ENCODE results near the gene ZNF217. TPM values are rescaled to one million over a fixed set of nuclear protein-coding genes. Genes with fewer than 3 reads are reported as not detected.

The ZNF217 gene
- total and polyA plus RNA-seq, 2 of the 8 experiments (the other 6 are each of a cell fraction or from before 2014, with no cell fraction given), result 15.3 to 87.9 TPM

- TF ChIP-seq CHD7 (IDR thresholded peaks at IDR 0.05; ENCODE audit: insufficient replicate concordance, low read length), result no peak
- TF ChIP-seq RBBP5 (IDR thresholded peaks at IDR 0.05; ENCODE audit: borderline replicate concordance, low read depth, low read length), result no peak
- no peak for TF ChIP-seq FOSL1 (IDR thresholded peaks at IDR 0.05; ENCODE audit: insufficient read depth, low read depth, low read length)
- no peak for TF ChIP-seq YY1 (IDR thresholded peaks at IDR 0.05; ENCODE audit: low read depth, low read length)
- TF ChIP-seq CEBPB (IDR thresholded peaks at IDR 0.05; ENCODE audit: low read depth, low read length), result no peak
- no peak for TF ChIP-seq NANOG (IDR thresholded peaks at IDR 0.05; ENCODE audit: insufficient read depth, low read depth, low read length, poor library complexity, severe bottlenecking)
- no peak for TF ChIP-seq RFX5 (IDR thresholded peaks at IDR 0.05; ENCODE audit: borderline replicate concordance, low read depth, low read length)
- TF ChIP-seq CBX5 (IDR thresholded peaks at IDR 0.05; ENCODE audit: low read depth, low read length), result no peak
- no peak for TF ChIP-seq BCL11A (IDR thresholded peaks at IDR 0.05; ENCODE audit: low read depth in 2 of 2, low read length in 2 of 2)
- TF ChIP-seq POLR2AphosphoS5 (IDR thresholded peaks at IDR 0.05; ENCODE audit: low read depth, low read length), result no peak
Observed at GRCh38 chr20:53550280-53551187, 43.1 kb downstream of the ZNF217 start (continued).

Data from H1 (cell line).